ENCODE data around the gene PAX5.
A peak's percentile ranks its signal among the peaks of the same experiment; 100 is the strongest.

DNA sequence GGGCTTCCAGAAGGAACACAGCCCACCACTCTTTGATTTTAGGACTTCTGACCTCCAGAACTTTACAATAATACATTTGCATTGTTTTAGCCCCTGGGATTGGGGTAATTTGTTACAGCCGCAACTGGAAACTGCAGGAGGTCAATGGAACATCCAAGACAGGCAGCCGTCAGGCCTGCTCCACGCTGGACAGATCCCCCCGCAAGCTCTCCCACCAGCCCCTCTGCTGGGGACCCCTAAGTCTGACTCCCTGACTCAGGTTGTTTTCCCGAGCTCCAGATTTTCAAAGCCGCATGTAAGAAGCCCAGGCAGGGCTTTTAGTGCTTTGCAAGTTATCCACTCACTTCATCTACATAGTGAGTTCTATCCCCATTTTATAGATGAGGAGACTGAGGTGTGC, 127.6 kb downstream of the PAX5 start:
- TF ChIP-seq, protein P1, sequence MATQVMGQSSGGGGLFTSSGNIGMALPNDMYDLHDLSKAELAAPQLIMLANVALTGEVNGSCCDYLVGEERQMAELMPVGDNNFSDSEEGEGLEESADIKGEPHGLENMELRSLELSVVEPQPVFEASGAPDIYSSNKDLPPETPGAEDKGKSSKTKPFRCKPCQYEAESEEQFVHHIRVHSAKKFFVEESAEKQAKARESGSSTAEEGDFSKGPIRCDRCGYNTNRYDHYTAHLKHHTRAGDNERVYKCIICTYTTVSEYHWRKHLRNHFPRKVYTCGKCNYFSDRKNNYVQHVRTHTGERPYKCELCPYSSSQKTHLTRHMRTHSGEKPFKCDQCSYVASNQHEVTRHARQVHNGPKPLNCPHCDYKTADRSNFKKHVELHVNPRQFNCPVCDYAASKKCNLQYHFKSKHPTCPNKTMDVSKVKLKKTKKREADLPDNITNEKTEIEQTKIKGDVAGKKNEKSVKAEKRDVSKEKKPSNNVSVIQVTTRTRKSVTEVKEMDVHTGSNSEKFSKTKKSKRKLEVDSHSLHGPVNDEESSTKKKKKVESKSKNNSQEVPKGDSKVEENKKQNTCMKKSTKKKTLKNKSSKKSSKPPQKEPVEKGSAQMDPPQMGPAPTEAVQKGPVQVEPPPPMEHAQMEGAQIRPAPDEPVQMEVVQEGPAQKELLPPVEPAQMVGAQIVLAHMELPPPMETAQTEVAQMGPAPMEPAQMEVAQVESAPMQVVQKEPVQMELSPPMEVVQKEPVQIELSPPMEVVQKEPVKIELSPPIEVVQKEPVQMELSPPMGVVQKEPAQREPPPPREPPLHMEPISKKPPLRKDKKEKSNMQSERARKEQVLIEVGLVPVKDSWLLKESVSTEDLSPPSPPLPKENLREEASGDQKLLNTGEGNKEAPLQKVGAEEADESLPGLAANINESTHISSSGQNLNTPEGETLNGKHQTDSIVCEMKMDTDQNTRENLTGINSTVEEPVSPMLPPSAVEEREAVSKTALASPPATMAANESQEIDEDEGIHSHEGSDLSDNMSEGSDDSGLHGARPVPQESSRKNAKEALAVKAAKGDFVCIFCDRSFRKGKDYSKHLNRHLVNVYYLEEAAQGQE (IDR thresholded peaks at IDR 0.05; ENCODE audit: insufficient read depth in 1 of 2, low read depth in 2 of 2, low read length in 2 of 2), result peak; percentile 24 to 66; a peak in 2 of 4 replicates
- no peak for TF ChIP-seq POLR2AphosphoS5 (IDR thresholded peaks at IDR 0.05; ENCODE audit: low read depth, low read length)
- no peak for TF ChIP-seq TAF1 (IDR thresholded peaks at IDR 0.05; ENCODE audit: borderline replicate concordance, insufficient read depth, low read length)
- TF ChIP-seq FOXP2 (optimal IDR thresholded peaks at IDR 0.05; ENCODE audit: borderline replicate concordance, extremely low read depth, extremely low read length, insufficient read depth), result no peak
- TF ChIP-seq SIN3A (IDR thresholded peaks at IDR 0.05; ENCODE audit: borderline replicate concordance, insufficient read depth, low read length), result no peak

All from PFSK-1 (cell line).